ENCODE data around the gene LCE1F. TPM values are rescaled to one million over a fixed set of nuclear protein-coding genes. Genes with fewer than 3 reads are reported as not detected.

Gene LCE1F
- total RNA-seq, 4 donors from 2014 or later = not detected

- intact Hi-C loops (cut with DNase I; ENCODE audit: low total_unique reads) = no loop called here
- Histone ChIP-seq H3K9me3 (no peaks in the 10 kb centered on the region), H3K4me1 (no peaks in the 10 kb centered on the region), H3K27me3 (no peaks in the 10 kb centered on the region), H3K36me3 (no peaks in the 10 kb centered on the region), H3K27ac (no peak overlapping the region), H3K4me3 (no peak overlapping the region)
- in situ Hi-C loops (cut with MboI; ENCODE audit: low sequenced_read_pairs in 4 of 4) = no loop called here
- ATAC-seq (no peak), DNase-seq (no peak)
- TF ChIP-seq POLR2A (IDR thresholded peaks at IDR 0.05) (no peak), CTCF (IDR thresholded peaks at IDR 0.05 in 4 of 5, conservative IDR thresholded peaks at IDR 0.05 in 1 of 5) (no peak)
These were observed 29.0 kb upstream of the LCE1F start for GRCh38 chr1:152745765-152746444.

GRCh38 chr1:152747831-152748230 is 27.1 kb upstream of the LCE1F start:
- Histone ChIP-seq H3K27ac (no peak overlapping the region), H3K36me3 (no peaks in the 10 kb centered on the region), H3K4me1 (no peaks in the 10 kb centered on the region), H3K27me3 (no peaks in the 10 kb centered on the region), H3K4me3 (no peak overlapping the region), H3K9me3 (no peaks in the 10 kb centered on the region)
- DNase-seq (no peak), ATAC-seq (no peak)
- in situ Hi-C loops (cut with MboI; ENCODE audit: low sequenced_read_pairs in 4 of 4) = no loop called here
- intact Hi-C loops (cut with DNase I; ENCODE audit: low total_unique reads) = no loop called here
- no peak for TF ChIP-seq POLR2A (IDR thresholded peaks at IDR 0.05)
- TF ChIP-seq CTCF (IDR thresholded peaks at IDR 0.05 in 4 of 5, conservative IDR thresholded peaks at IDR 0.05 in 1 of 5) = no peak

- in situ Hi-C loops (cut with MboI; ENCODE audit: low sequenced_read_pairs in 4 of 4) (no loop called here), intact Hi-C loops (cut with DNase I; ENCODE audit: low total_unique reads) (no loop called here)
- Histone ChIP-seq H3K27ac (no peak overlapping the region), H3K4me3 (no peak overlapping the region), H3K27me3 (no peaks in the 10 kb centered on the region), H3K36me3 (no peaks in the 10 kb centered on the region), H3K4me1 (no peaks in the 10 kb centered on the region), H3K9me3 (no peaks in the 10 kb centered on the region)
- TF ChIP-seq CTCF (IDR thresholded peaks at IDR 0.05 in 4 of 5, conservative IDR thresholded peaks at IDR 0.05 in 1 of 5) = no peak
- no peak for TF ChIP-seq POLR2A (IDR thresholded peaks at IDR 0.05)
- ATAC-seq = no peak
- no peak for DNase-seq
These were observed 22.7 kb upstream of the LCE1F start for GRCh38 chr1:152752225-152752624.

GRCh38 chr1:152753586-152753985 is 21.4 kb upstream of the LCE1F start:
- DNase-seq (no peak), ATAC-seq (no peak)
- Histone ChIP-seq H3K36me3 (no peaks in the 10 kb centered on the region), H3K4me1 (no peaks in the 10 kb centered on the region), H3K9me3 (no peaks in the 10 kb centered on the region), H3K27me3 (no peaks in the 10 kb centered on the region), H3K27ac (no peak overlapping the region), H3K4me3 (no peak overlapping the region)
- intact Hi-C loops (cut with DNase I; ENCODE audit: low total_unique reads) = no loop called here
- in situ Hi-C loops (cut with MboI; ENCODE audit: low sequenced_read_pairs in 4 of 4) = no loop called here
- TF ChIP-seq CTCF (IDR thresholded peaks at IDR 0.05 in 4 of 5, conservative IDR thresholded peaks at IDR 0.05 in 1 of 5) = no peak
- TF ChIP-seq POLR2A (IDR thresholded peaks at IDR 0.05) = no peak

- no peak overlapping the region for H3K27ac ChIP-seq
- intact Hi-C loops (cut with DNase I; ENCODE audit: low total_unique reads) = no loop called here
These were observed 18.1 kb upstream of the LCE1F start for GRCh38 chr1:152756872-152757271.

More at GRCh38 chr1:152756872-152757271, 18.1 kb upstream of the LCE1F start:
- no peak for TF ChIP-seq POLR2A (IDR thresholded peaks at IDR 0.05)
- no peak for TF ChIP-seq CTCF (IDR thresholded peaks at IDR 0.05 in 4 of 5, conservative IDR thresholded peaks at IDR 0.05 in 1 of 5)
- no peaks in the 10 kb centered on the region for H3K4me1 ChIP-seq
- H3K4me3 ChIP-seq = no peak overlapping the region
- in situ Hi-C loops (cut with MboI; ENCODE audit: low sequenced_read_pairs in 4 of 4) = no loop called here
- no peaks in the 10 kb centered on the region for H3K9me3 ChIP-seq
- H3K27me3 ChIP-seq = no peaks in the 10 kb centered on the region
- DNase-seq (no peak), ATAC-seq (no peak)
- no peaks in the 10 kb centered on the region for H3K36me3 ChIP-seq

All from gastrocnemius medialis (tissue), 4 donors.